Measurements from ENCODE around the gene FAM131B.
"Not testable (repeated sequence)": the region's sequence is repeated elsewhere in the genome, so short reads cannot be mapped to it uniquely, and the experiment has no call there.

FAM131B gene

DNA sequence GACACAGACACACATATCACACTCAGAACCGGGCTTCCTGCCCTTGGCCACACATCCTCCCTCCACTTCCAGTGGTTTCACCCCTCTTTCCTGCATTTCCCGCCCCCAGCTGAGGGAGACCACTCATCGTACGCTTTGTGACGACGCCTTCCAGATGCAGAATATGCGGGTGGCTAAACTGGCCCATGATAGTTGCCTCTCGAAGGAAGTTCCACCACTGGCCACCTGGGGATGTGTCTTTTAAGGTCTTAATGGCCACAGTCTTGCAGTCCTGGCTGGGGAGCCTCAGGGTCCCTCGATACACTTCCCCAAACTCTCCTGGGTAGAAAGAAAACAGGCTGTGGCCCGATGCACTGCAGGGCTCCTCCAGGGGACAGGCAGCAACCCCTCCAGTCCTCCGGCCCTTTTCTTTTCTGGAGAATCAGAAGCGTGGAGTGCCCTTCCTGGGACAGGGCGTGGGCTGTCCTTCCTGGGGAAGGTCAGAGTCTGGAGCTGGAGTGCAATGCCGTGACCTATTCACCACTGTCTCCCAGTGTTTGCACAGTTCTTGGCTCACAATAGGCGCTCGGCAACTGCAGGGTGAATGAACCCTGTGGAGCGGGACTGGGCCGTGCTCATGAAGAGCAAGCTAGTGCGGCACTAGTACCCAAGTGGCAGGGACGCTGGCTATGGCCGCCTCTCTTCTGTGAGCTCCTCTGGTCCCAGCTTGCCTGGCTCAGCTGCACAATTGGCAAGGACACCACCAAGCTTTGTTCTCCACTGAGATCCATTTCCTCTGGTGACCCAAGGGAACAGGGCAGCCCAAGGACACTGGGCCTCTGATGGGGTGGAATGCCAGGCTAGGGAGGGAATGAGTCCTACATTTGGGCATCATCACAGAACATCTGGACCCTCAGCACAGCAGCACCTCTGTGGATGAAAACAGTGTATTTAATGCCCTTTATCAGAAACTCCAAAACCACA lies 33.0 kb upstream of the FAM131B start:
- peak; percentile 78 for DNase-seq (ENCODE audit: low read depth)

GRCh38 chr7:143394777-143395176 lies 32.3 kb upstream of the FAM131B start:
- TF ChIP-seq MYC (IDR thresholded peaks at IDR 0.05; ENCODE audit: low read depth, low read length): no peak
- TF ChIP-seq POLR2A (IDR thresholded peaks at IDR 0.05; ENCODE audit: extremely low read depth, insufficient read length): no peak
- no peak for TF ChIP-seq CTCF (IDR thresholded peaks at IDR 0.05; ENCODE audit: low read depth, low read length)
- TF ChIP-seq MAX (IDR thresholded peaks at IDR 0.05; ENCODE audit: low read depth, low read length): no peak
- no peak for DNase-seq (ENCODE audit: low read depth)
- no peak overlapping the region for H3K4me3 ChIP-seq (ENCODE audit: low read depth, low read length)

More for the DNA sequence above, 33.0 kb upstream of the FAM131B start:
- peak; percentile 27; the same call in 1 of the 2 replicates for TF ChIP-seq MYC (IDR thresholded peaks at IDR 0.05; ENCODE audit: low read depth, low read length)
- TF ChIP-seq POLR2A (IDR thresholded peaks at IDR 0.05; ENCODE audit: extremely low read depth, insufficient read length): no peak
- TF ChIP-seq MAX (IDR thresholded peaks at IDR 0.05; ENCODE audit: low read depth, low read length): 0 out of 2 replicates have a peak, but pooled peaks have one; percentile 18
- TF ChIP-seq CTCF (IDR thresholded peaks at IDR 0.05; ENCODE audit: low read depth, low read length): no peak
- H3K4me3 ChIP-seq (ENCODE audit: low read depth, low read length): no peak overlapping the region

DNA sequence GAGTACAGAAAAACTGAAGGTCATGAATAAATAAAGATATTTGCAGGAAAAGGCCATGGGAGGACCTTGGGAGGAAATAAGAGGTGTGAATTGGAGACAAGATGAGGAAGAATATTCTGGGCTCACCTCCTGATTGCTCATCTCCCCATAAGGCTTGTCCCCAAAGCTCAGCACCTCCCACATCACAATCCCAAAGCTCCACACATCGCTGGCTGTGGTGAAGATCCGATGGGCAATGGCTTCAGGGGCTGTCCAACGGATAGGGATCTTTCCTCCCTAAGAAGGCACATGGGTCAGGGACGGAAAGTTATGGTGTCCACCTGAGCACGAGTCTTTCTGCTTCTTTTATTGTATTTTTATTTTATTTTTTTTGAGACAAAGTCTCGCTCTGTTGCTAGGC lies 31.6 kb upstream of the FAM131B start:
- no peak for DNase-seq (ENCODE audit: low read depth)
- H3K4me3 ChIP-seq (ENCODE audit: low read depth, low read length): no peak overlapping the region
- TF ChIP-seq CTCF (IDR thresholded peaks at IDR 0.05; ENCODE audit: low read depth, low read length): no peak

GRCh38 chr7:143393267-143394041 lies 30.9 kb upstream of the FAM131B start:
- no peak for TF ChIP-seq CTCF (IDR thresholded peaks at IDR 0.05; ENCODE audit: low read depth, low read length)
- TF ChIP-seq MYC (IDR thresholded peaks at IDR 0.05; ENCODE audit: low read depth, low read length): no peak
- no peak for TF ChIP-seq MAX (IDR thresholded peaks at IDR 0.05; ENCODE audit: low read depth, low read length)
- TF ChIP-seq POLR2A (IDR thresholded peaks at IDR 0.05; ENCODE audit: extremely low read depth, insufficient read length): no peak
- no peak overlapping the region for H3K4me3 ChIP-seq (ENCODE audit: low read depth, low read length)
- no peak for DNase-seq (ENCODE audit: low read depth)

DNA sequence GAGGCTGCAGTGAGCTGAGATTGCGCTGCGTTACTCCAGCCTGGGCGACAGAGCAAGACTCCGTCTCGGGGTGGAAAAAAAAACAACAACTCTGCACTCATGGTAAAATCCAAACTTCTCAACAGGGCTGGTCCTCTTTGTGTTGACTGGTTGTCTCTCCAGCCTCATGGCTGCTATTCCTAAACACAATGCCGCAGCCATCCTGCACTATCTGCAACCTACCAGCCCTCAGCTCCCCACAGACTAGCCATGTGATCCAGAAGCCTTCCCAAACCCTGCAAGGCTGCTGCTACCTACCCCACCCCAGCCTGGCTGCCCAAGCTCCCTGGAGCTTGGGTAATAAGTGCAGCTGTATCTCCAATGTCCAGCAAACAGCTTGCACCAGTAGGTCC lies 30.4 kb upstream of the FAM131B start:
- DNase-seq (ENCODE audit: low read depth): no peak
- no peak overlapping the region for H3K4me3 ChIP-seq (ENCODE audit: low read depth, low read length)
- TF ChIP-seq MAX (IDR thresholded peaks at IDR 0.05; ENCODE audit: low read depth, low read length) (no peak), MYC (IDR thresholded peaks at IDR 0.05; ENCODE audit: low read depth, low read length) (no peak)

DNA sequence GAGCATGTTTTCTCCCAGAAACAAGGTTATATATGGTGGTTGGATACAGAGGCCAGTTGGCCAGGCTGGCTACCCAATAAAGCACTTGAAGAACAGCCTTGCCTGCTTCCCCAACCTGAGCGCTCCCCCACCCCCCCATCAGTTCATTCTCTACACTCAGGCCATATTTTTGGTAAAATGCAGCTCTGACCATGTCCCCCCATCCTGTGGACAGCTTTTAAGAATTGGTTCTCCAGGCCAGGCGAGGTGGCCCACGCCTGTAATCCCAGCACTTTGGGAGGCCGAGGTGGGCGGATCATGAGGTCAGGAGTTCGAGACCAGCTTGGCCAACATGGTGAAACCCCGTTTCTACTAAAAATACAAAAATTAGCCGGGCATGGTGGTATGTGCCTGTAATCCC lies 29.9 kb upstream of the FAM131B start:
- not testable (repeated sequence) for DNase-seq (ENCODE audit: low read depth); H3K4me3 ChIP-seq (ENCODE audit: low read depth, low read length)
